Progenitor cell of endocrine pancreas (in vitro differentiated cells): ENCODE measurements around the gene STEAP2. TPM values are rescaled to one million over a fixed set of nuclear protein-coding genes. Genes with fewer than 3 reads are reported as not detected.

ENCODE experiments used
- DNase-seq: peaks from one replicate; pipeline ENCODE4 v3.0.0; 2021; ENCODE audit warnings: low spot score; ENCODE audit not compliant: unreplicated experiment
- H3K27ac Mint-ChIP-seq: 2 replicates; pipeline ENCODE4 v1.8.0; 2021; ENCODE audit warnings: mild to moderate bottlenecking, moderate library complexity, mixed read lengths
- H3K27me3 Mint-ChIP-seq: 2 replicates; pipeline ENCODE4 v1.8.0; 2021; ENCODE audit warnings: mixed read lengths
- H3K36me3 Mint-ChIP-seq: 2 replicates; pipeline ENCODE4 v1.8.0; 2022; ENCODE audit warnings: mixed read lengths; ENCODE audit not compliant: insufficient read depth
- H3K4me1 Mint-ChIP-seq: 2 replicates; pipeline ENCODE4 v1.8.0; 2021; ENCODE audit warnings: low read depth, mixed read lengths
- H3K4me3 Mint-ChIP-seq: 2 replicates; pipeline ENCODE4 v1.8.0; 2021; ENCODE audit warnings: low read depth, mild to moderate bottlenecking, moderate library complexity, mixed read lengths
- H3K9me3 Mint-ChIP-seq: 2 replicates; pipeline ENCODE4 v1.8.0; 2021; ENCODE audit warnings: low read depth, mixed read lengths
- total RNA-seq: library from RNA; stranded (reverse); gene quantifications from 2 replicates; pipeline ENCODE4 v1.2.1, GENCODE V29; 2021
- TF ChIP-seq, protein P1 (sequence below): fragments of 200-600 bp; sonication (generic); IDR thresholded peaks from one replicate; pipeline ENCODE4 v1.5.0; 2021; ENCODE audit warnings: antibody characterized with exemption, mild to moderate bottlenecking; ENCODE audit not compliant: unreplicated experiment

The STEAP2 gene
- total RNA-seq, 1 donor from 2014 or later: 5.3 TPM

- H3K27ac Mint-ChIP-seq: no peak overlapping the region
- DNase-seq: no peak
- H3K27me3 Mint-ChIP-seq: no peaks in the 10 kb centered on the region
- peaks cover 3% of the 10 kb centered on the region for H3K4me1 Mint-ChIP-seq
- no peak overlapping the region for H3K4me3 Mint-ChIP-seq
- TF ChIP-seq, protein P1, sequence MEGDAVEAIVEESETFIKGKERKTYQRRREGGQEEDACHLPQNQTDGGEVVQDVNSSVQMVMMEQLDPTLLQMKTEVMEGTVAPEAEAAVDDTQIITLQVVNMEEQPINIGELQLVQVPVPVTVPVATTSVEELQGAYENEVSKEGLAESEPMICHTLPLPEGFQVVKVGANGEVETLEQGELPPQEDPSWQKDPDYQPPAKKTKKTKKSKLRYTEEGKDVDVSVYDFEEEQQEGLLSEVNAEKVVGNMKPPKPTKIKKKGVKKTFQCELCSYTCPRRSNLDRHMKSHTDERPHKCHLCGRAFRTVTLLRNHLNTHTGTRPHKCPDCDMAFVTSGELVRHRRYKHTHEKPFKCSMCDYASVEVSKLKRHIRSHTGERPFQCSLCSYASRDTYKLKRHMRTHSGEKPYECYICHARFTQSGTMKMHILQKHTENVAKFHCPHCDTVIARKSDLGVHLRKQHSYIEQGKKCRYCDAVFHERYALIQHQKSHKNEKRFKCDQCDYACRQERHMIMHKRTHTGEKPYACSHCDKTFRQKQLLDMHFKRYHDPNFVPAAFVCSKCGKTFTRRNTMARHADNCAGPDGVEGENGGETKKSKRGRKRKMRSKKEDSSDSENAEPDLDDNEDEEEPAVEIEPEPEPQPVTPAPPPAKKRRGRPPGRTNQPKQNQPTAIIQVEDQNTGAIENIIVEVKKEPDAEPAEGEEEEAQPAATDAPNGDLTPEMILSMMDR: no peak
- H3K36me3 Mint-ChIP-seq: no peaks in the 10 kb centered on the region
- H3K9me3 Mint-ChIP-seq: no peaks in the 10 kb centered on the region
These were observed 64.6 kb downstream of the STEAP2 start for GRCh38 chr7:90276033-90276728.

Other genes starting within 250 kb of the STEAP2 start
- 5.1 and 5.8 TPM in 2 replicates for gene STEAP1, start 57.3 kb upstream of the STEAP2 start, total RNA-seq
- gene CFAP69, start 33.4 kb downstream of the STEAP2 start, total RNA-seq: 12.0 and 12.4 TPM in 2 replicates
- gene FAM237B, start 109.6 kb downstream of the STEAP2 start, total RNA-seq: not detected in 2 replicates
- gene GTPBP10, start 135.0 kb downstream of the STEAP2 start, total RNA-seq: 25.1 and 25.3 TPM in 2 replicates
- 48.9 and 56.6 TPM in 2 replicates for gene CLDN12, start 191.7 kb downstream of the STEAP2 start, total RNA-seq